H9 (cell line): Measurements from ENCODE around the gene LIX1L. TPM values are rescaled to one million over a fixed set of nuclear protein-coding genes. Genes with fewer than 3 reads are reported as not detected.

Experiments used
- DNase-seq: peaks from one replicate; pipeline ENCODE4 v3.0.0-alpha.2; 2017
- H2AFZ ChIP-seq: one replicate; pipeline ENCODE4 v1.6.1; 2013; ENCODE audit warnings: mild to moderate bottlenecking, low read length, control low read depth, moderate library complexity
- H2AK5ac ChIP-seq: 2 replicates; pipeline ENCODE4 v1.6.1; 2013; ENCODE audit warnings: low read length, control low read depth, mixed read lengths; ENCODE audit not compliant: insufficient read length
- H2BK120ac ChIP-seq: one replicate; pipeline ENCODE4 v1.6.1; 2013; ENCODE audit warnings: low read depth, mild to moderate bottlenecking, low read length, control low read depth, inconsistent platforms; ENCODE audit not compliant: poor library complexity, severe bottlenecking
- H2BK12ac ChIP-seq: 2 replicates; pipeline ENCODE4 v1.6.1; 2013; ENCODE audit warnings: low read length, control low read depth, mixed read lengths, low read depth; ENCODE audit not compliant: insufficient read length
- H2BK15ac ChIP-seq: 2 replicates; pipeline ENCODE4 v1.6.1; 2013; ENCODE audit warnings: low read depth, low read length, control low read depth
- H2BK20ac ChIP-seq: one replicate; pipeline ENCODE4 v1.6.1; 2013; ENCODE audit warnings: low read depth, mild to moderate bottlenecking, low read length, control low read depth, inconsistent platforms; ENCODE audit not compliant: poor library complexity, severe bottlenecking
- H2BK5ac ChIP-seq: 2 replicates; pipeline ENCODE4 v1.6.1; 2013; ENCODE audit warnings: low read length, control low read depth, mixed read lengths; ENCODE audit not compliant: insufficient read length
- H3K14ac ChIP-seq: 2 replicates; pipeline ENCODE4 v1.6.1; 2013; ENCODE audit warnings: low read length, control low read depth; ENCODE audit not compliant: insufficient read depth
- H3K18ac ChIP-seq: 2 replicates; pipeline ENCODE4 v1.6.1; 2013; ENCODE audit warnings: low read depth, mild to moderate bottlenecking, mixed read lengths, low read length, control low read depth; ENCODE audit not compliant: insufficient read length
- H3K23ac ChIP-seq: 2 replicates; pipeline ENCODE4 v1.6.1; 2013; ENCODE audit warnings: low read length, control low read depth, mixed read lengths, low read depth; ENCODE audit not compliant: insufficient read length
- H3K23me2 ChIP-seq: 2 replicates; pipeline ENCODE4 v1.6.1; 2013; ENCODE audit warnings: low read depth, mild to moderate bottlenecking, mixed read lengths, low read length, control low read depth; ENCODE audit not compliant: insufficient read length, poor library complexity, severe bottlenecking
- H3K27ac ChIP-seq: 2 replicates; pipeline ENCODE4 v1.5.1; 2013; ENCODE audit warnings: low read length, control low read depth, mixed read lengths, low read depth; ENCODE audit not compliant: insufficient read length
- H3K27me3 ChIP-seq: 2 replicates; pipeline ENCODE4 v1.6.1; 2013; ENCODE audit warnings: low read length, control low read depth, inconsistent platforms; ENCODE audit not compliant: insufficient read depth
- H3K4ac ChIP-seq: 2 replicates; pipeline ENCODE4 v1.6.1; 2013; ENCODE audit warnings: low read depth, mild to moderate bottlenecking, control low read depth, inconsistent platforms, low read length, moderate library complexity
- H3K4me1 ChIP-seq: 2 replicates; pipeline ENCODE4 v1.6.1; 2013; ENCODE audit warnings: low read length, control low read depth, inconsistent platforms; ENCODE audit not compliant: insufficient read depth
- H3K4me2 ChIP-seq: 2 replicates; pipeline ENCODE4 v1.6.1; 2013; ENCODE audit warnings: low read length, control low read depth, mixed read lengths; ENCODE audit not compliant: insufficient read length, insufficient read depth
- H3K56ac ChIP-seq: 2 replicates; pipeline ENCODE4 v1.6.1; 2013; ENCODE audit warnings: low read depth, mild to moderate bottlenecking, mixed read lengths, low read length, control low read depth; ENCODE audit not compliant: insufficient read length
- H3K79me1 ChIP-seq: 2 replicates; pipeline ENCODE4 v1.6.1; 2013; ENCODE audit warnings: low read depth, mild to moderate bottlenecking, moderate library complexity, low read length, control low read depth, inconsistent platforms; ENCODE audit not compliant: insufficient read depth, poor library complexity, severe bottlenecking
- H3K79me2 ChIP-seq: 2 replicates; pipeline ENCODE4 v1.6.1; 2013; ENCODE audit warnings: low read length, control low read depth, inconsistent platforms; ENCODE audit not compliant: insufficient read depth
- H3K9ac ChIP-seq: 2 replicates; pipeline ENCODE4 v1.6.1; 2013; ENCODE audit warnings: low read length, control low read depth, mixed read lengths; ENCODE audit not compliant: insufficient read length; ENCODE audit errors: extremely low read depth
- H3K9me3 ChIP-seq: one replicate; pipeline ENCODE4 v1.6.1; 2013; ENCODE audit warnings: low read depth, low read length, inconsistent platforms; ENCODE audit not compliant: control insufficient read depth
- H3T11ph ChIP-seq: one replicate; pipeline ENCODE4 v1.6.1; 2013; ENCODE audit warnings: mild to moderate bottlenecking, low read length, control low read depth, inconsistent platforms
- H4K20me1 ChIP-seq: one replicate; pipeline ENCODE4 v1.6.1; 2013; ENCODE audit not compliant: control insufficient read depth, insufficient read length, insufficient read depth
- H4K5ac ChIP-seq: 2 replicates; pipeline ENCODE4 v1.6.1; 2013; ENCODE audit warnings: low read depth, mild to moderate bottlenecking, mixed read lengths, low read length, control low read depth; ENCODE audit not compliant: insufficient read length
- H4K8ac ChIP-seq: replicated peaks from 2 replicates; pipeline ENCODE4 v1.6.1; 2013; ENCODE audit warnings: low read length, control low read depth, mixed read lengths, low read depth; ENCODE audit not compliant: insufficient read length
- H4K91ac ChIP-seq: 2 replicates; pipeline ENCODE4 v1.6.1; 2013; ENCODE audit warnings: low read depth, mild to moderate bottlenecking, moderate library complexity, mixed read lengths, low read length, control low read depth; ENCODE audit not compliant: insufficient read length
- H3K27ac Mint-ChIP-seq, 3 experiments: 2 replicates in 2 of 3; 3 replicates in 1 of 3; pipeline ENCODE4 v1.8.0; 2020 to 2021; ENCODE audit warnings: mixed read lengths in 3 of 3, mild to moderate bottlenecking in 1 of 3, moderate library complexity in 1 of 3
- H3K27me3 Mint-ChIP-seq: 2 replicates; pipeline ENCODE4 v1.8.0; 2021; ENCODE audit warnings: low read depth, mild to moderate bottlenecking, moderate library complexity, mixed read lengths
- H3K36me3 Mint-ChIP-seq, 3 experiments: 2 replicates in 2 of 3; 3 replicates in 1 of 3; pipeline ENCODE4 v1.8.0; 2020 to 2021; ENCODE audit warnings: low read depth in 3 of 3, mixed read lengths in 3 of 3; ENCODE audit not compliant: insufficient read depth in 1 of 3
- H3K4me1 Mint-ChIP-seq, 2 experiments: 2 replicates each; pipeline ENCODE4 v1.8.0; 2020; ENCODE audit warnings: mixed read lengths in 2 of 2
- H3K4me3 Mint-ChIP-seq, 2 experiments: 2 replicates in 1 of 2; 3 replicates in 1 of 2; pipeline ENCODE4 v1.8.0; 2020 to 2021; ENCODE audit warnings: mild to moderate bottlenecking in 2 of 2, mixed read lengths in 2 of 2, moderate library complexity in 1 of 2
- H3K9me3 Mint-ChIP-seq, 2 experiments: 2 replicates in 1 of 2; 3 replicates in 1 of 2; pipeline ENCODE4 v1.8.0; 2020; ENCODE audit warnings: mild to moderate bottlenecking in 2 of 2, mixed read lengths in 2 of 2, moderate library complexity in 1 of 2
- CTCF ChIP-seq: fragments of 200-600 bp; sonication (generic); conservative IDR thresholded peaks from 3 replicates; pipeline ENCODE4 v1.8.0; 2021; ENCODE audit warnings: antibody characterized with exemption, mild to moderate bottlenecking
- WGBS: extraction: QIAGEN DNeasy Blood & Tissue Kit; methylation state at CpG from one replicate; pipeline ENCODE4 v1.1.7; 2013; ENCODE audit warnings: missing lambda C conversion rate, low lambda C conversion rate, mixed read lengths; ENCODE audit not compliant: insufficient read length; ENCODE audit errors: extremely low coverage; 5-methylcytosine and 5-hydroxymethylcytosine counted together
- total RNA-seq: library from RNA; stranded (reverse); gene quantifications from 2 replicates; pipeline ENCODE4 v1.2.1, GENCODE V29; 2021

LIX1L gene
- total RNA-seq, 1 experiment from 2014 or later: 5.9 TPM

- no peaks in the 10 kb centered on the region for H3K79me2 ChIP-seq
- no peak overlapping the region for H2AK5ac ChIP-seq
- H3K27me3 ChIP-seq: peaks cover 15% of the 10 kb centered on the region
- H2BK15ac ChIP-seq: no peak overlapping the region
- H2BK20ac ChIP-seq: no peak overlapping the region
- H3T11ph ChIP-seq: no peak overlapping the region
- no peak overlapping the region for H2AFZ ChIP-seq
- peaks cover 0 to 2% (median 0%) of the 10 kb centered on the region in 3 experiments; a peak in 2 of 7 replicates for H3K36me3 Mint-ChIP-seq
- no peak overlapping the region for H3K4me2 ChIP-seq
- H4K5ac ChIP-seq: no peak overlapping the region
- H3K27ac ChIP-seq: no peak overlapping the region
- peaks cover 3% of the 10 kb centered on the region in 2 experiments; a peak in 3 of 5 replicates for H3K9me3 Mint-ChIP-seq
- peaks cover 12 to 19% of the 10 kb centered on the region in 2 experiments for H3K4me1 Mint-ChIP-seq
- peaks cover 20% of the 10 kb centered on the region for H3K27me3 Mint-ChIP-seq
- H3K18ac ChIP-seq: no peak overlapping the region
- H3K23ac ChIP-seq: no peak overlapping the region
- H4K20me1 ChIP-seq: no peaks in the 10 kb centered on the region
- H4K8ac ChIP-seq: no peak overlapping the region
- H2BK120ac ChIP-seq: no peak overlapping the region
- H3K4me3 Mint-ChIP-seq: no peak overlapping the region
- no peaks in the 10 kb centered on the region for H3K9me3 ChIP-seq
- peaks cover 11% of the 10 kb centered on the region for H3K23me2 ChIP-seq
- H2BK12ac ChIP-seq: no peak overlapping the region
- no peak overlapping the region for H4K91ac ChIP-seq
- no peak overlapping the region for H3K9ac ChIP-seq
- H3K56ac ChIP-seq: no peak overlapping the region
- H3K4me1 ChIP-seq: peaks cover 2% of the 10 kb centered on the region; the same call in 1 of the 2 replicates
- H2BK5ac ChIP-seq: no peak overlapping the region
- no peak overlapping the region for H3K27ac Mint-ChIP-seq
- no peak overlapping the region for H3K14ac ChIP-seq
- TF ChIP-seq CTCF: no peak
- no peak for DNase-seq
- H3K4ac ChIP-seq: no peak overlapping the region
- H3K79me1 ChIP-seq: no peaks in the 10 kb centered on the region
- WGBS: no CpG with 5 or more reads among the region's 2 CpGs
Measured at GRCh38 chr1:145967288-145967687, 9.5 kb upstream of the LIX1L start.
